WI38 (cell line): Measurements from ENCODE around the gene PLXDC1.

Experiments used
- H3K4me3 ChIP-seq: 2 replicates; pipeline ENCODE4 v1.5.1; 2011; ENCODE audit warnings: low read depth, mild to moderate bottlenecking, control low read depth, low read length
- CTCF ChIP-seq: IDR thresholded peaks from 2 replicates; pipeline ENCODE4 v1.5.1; 2012; ENCODE audit warnings: low read depth, mild to moderate bottlenecking, control low read depth, low read length

PLXDC1 gene

GRCh38 chr17:39192901-39193300, 41.5 kb upstream of the PLXDC1 start:
- TF ChIP-seq CTCF, result no peak

GRCh38 chr17:39191750-39192510, 40.5 kb upstream of the PLXDC1 start:
- H3K4me3 ChIP-seq, result no peak overlapping the region
- TF ChIP-seq CTCF, result no peak

More at GRCh38 chr17:39192901-39193300, 41.5 kb upstream of the PLXDC1 start:
- no peak overlapping the region for H3K4me3 ChIP-seq

GRCh38 chr17:39187152-39187830, 35.9 kb upstream of the PLXDC1 start:
- no peak overlapping the region for H3K4me3 ChIP-seq
- TF ChIP-seq CTCF, result no peak

- no peak overlapping the region for H3K4me3 ChIP-seq
- no peak for TF ChIP-seq CTCF
Observed at GRCh38 chr17:39186481-39187002, 35.1 kb upstream of the PLXDC1 start.

- H3K4me3 ChIP-seq, result no peak overlapping the region
- TF ChIP-seq CTCF, result no peak
Observed at GRCh38 chr17:39183720-39184119, 32.3 kb upstream of the PLXDC1 start.

- TF ChIP-seq CTCF, result no peak
- no peak overlapping the region for H3K4me3 ChIP-seq
Observed at GRCh38 chr17:39183045-39183444, 31.6 kb upstream of the PLXDC1 start.

- TF ChIP-seq CTCF, result no peak
- H3K4me3 ChIP-seq, result no peak overlapping the region
Observed at GRCh38 chr17:39181303-39181702, 29.9 kb upstream of the PLXDC1 start.
